HG03558 (cell line): Measurements from ENCODE around the gene GBGT1.
A peak's percentile ranks its signal among the peaks of the same experiment; 100 is the strongest.

ENCODE experiments used
- ATAC-seq: cut with Tn5 transposase; IDR thresholded peaks from one replicate; pipeline ENCODE4 v1.9.1; 2021; ENCODE audit warnings: moderate number of reproducible peaks; ENCODE audit not compliant: unreplicated experiment; ENCODE audit errors: extremely low read depth

The GBGT1 gene

DNA sequence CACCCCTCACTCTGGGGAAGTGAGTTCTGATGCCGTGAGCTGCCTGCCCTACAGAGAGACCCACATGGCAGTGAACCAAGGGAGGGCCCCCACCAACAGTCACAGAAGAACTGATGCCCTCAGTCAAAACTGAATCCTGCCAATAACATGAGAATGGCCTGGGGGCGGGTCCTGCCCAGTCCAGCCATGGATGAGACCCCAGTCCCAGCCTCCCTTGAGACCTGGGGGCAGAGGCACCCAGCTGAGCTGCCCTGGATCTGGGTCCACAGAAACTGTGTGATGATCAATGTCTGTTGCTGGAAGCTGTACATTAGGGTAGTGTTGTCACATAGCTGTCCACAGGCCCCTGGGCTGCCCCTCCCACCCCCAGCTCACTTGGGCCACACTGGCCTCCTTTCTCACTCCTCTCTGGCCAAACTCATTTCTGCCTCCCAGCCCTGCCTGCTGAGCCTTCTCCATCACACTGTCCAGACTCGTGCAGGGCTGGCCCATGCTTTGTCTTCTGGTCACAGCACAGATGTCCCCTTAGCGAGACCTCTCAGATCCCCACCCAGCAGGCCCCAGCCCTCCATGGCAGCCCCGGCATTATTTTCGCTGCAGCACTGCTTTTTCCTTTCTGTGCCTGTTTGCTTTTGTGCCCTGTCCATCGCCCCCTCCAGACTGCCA is 16.8 kb downstream of the GBGT1 start:
- no peak for ATAC-seq

DNA sequence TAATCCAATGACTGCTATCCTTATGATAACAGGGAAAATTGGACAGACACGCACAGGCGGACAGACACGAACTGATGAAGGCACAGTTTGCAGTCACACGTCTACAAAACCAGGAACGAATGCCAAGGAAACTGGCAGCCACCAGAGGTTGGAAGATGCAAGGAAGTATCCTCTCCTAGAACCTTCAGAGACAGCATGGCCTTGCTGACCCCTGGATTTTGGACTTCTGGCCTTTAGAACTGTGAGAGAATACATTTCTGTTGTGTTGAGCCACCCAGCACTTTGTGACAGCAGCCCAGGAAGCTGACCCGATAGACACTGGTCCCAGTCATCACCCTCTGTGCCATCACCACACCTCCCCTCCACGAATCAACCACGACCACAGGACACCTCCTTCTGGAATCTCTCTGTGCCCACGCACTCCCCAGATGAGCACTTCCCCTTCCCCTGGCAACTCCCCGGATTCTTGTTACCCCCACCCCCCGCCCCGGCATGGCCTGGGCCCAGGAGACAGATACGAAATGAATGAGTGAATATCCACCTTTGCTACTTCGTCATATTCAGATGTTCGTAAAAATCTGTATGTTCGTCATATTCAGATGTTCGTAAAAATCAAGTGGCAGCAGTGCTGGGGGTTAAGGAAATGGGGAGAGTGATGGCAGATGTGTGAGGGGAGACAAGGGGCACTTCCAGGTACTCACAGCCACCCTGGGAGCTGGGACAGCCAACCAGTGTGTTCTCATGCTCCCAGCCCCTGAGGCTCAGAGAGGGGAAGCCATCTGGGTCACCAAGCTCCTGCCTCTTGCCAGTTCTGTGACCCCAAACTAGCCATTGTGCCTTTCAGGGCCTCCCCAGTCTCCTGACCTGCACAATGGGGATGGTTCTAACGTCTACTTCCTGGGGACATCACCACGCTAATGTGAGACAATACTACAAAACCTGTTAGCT is 18.5 kb downstream of the GBGT1 start:
- no peak for ATAC-seq

DNA sequence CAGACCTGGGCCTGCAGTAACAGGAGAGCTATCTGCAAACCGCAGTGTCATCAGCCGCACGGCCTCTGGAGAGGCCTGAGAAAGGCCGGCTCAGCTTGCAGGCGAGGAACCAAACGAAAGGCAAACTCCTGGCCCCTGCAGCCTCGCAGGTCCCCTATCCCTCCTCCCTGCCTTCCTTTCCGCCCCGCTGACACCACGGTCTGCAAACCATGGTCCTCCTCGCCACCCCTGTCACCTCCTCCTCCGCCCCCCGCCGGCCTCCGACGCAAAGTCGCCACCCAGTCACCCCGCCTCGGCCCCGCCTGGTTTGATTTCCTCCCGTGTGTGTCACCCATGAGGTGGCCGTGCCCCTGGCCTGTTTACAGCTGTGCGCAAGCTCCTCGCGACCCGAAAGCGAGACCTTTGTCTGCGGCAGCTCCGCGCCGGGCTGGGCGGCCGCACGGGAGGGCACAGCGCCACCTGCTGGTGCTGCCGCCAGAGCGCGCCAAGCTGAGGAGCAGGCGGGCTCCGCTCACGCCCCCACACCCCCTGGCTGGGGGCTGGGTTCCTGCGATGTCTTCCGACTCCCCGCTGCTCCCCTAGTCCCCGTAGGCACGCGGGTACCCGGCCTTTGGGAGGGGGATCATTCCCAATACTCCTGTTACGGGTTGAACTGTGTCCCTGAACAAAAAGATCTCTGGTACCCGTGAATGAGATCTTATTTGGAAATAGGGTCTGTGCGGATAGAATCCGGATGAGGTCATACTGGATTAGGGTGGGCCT is 19.4 kb downstream of the GBGT1 start:
- no peak for ATAC-seq

DNA sequence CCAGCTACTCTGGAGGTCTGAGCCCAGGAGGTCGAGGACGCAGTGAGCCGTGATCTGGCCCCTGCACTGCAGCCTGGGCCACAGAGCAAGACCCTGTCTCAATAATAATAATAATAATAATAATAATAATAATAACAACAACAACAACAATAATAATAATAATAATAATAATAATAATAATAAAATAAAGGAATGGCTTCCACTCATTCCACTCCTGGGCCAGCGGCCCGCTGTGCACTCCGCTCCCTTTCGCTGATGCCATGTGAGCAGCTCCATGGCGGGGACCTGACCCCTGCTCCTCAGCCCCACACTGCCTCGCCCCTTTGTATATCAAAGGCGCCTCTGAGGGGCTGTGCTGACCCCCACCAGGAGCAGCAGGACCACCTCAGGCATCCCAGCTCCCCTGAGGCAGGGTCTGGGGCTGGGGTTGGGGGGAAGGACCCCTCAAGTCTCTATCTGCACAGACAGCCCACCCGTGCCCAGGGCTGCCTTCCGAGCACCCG is 20.0 kb downstream of the GBGT1 start:
- no peak for ATAC-seq

GRCh38 chr9:133142684-133143622 is 20.8 kb downstream of the GBGT1 start:
- no peak for ATAC-seq

DNA sequence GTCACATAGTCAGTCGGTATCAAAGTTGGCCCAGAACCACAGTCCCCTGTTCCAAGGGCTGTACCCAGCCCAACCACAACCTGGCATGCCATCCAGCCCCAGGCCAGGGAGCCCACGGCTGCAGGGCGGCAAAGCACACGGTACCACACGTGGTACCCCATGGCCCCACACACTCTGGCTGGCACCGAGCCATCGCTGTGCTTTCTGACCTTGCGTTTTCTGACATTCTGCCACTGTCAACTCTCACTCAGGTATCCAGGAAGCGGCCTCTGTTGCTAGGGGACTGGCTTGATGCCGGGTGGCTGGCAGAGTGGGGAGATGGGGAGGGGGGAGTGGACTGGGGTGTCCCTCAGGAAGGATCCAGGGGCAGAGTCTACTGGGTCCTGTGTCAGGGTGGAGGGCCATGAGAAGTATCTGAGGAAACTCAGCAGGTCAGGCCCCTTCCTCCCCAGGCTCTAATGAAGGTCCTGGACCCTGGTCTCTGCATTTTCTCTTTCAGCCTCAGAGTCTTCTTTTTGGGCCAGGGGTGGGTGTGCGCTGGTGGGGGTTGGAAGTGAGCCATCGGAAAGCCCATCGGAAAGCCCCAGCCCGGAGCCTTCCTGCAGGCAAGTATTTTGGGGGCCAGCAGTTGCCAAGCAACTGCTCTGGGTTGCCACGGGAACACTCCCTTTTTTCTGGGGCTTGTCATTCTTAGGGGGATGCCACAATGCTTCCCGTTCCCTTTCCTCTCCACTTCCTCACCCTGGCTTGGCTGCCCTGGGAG is 21.7 kb downstream of the GBGT1 start:
- ATAC-seq = no peak

GRCh38 chr9:133140606-133141005 is 23.1 kb downstream of the GBGT1 start:
- no peak for ATAC-seq

- ATAC-seq = no peak
Observed at GRCh38 chr9:133140174-133140505, 23.6 kb downstream of the GBGT1 start.

DNA sequence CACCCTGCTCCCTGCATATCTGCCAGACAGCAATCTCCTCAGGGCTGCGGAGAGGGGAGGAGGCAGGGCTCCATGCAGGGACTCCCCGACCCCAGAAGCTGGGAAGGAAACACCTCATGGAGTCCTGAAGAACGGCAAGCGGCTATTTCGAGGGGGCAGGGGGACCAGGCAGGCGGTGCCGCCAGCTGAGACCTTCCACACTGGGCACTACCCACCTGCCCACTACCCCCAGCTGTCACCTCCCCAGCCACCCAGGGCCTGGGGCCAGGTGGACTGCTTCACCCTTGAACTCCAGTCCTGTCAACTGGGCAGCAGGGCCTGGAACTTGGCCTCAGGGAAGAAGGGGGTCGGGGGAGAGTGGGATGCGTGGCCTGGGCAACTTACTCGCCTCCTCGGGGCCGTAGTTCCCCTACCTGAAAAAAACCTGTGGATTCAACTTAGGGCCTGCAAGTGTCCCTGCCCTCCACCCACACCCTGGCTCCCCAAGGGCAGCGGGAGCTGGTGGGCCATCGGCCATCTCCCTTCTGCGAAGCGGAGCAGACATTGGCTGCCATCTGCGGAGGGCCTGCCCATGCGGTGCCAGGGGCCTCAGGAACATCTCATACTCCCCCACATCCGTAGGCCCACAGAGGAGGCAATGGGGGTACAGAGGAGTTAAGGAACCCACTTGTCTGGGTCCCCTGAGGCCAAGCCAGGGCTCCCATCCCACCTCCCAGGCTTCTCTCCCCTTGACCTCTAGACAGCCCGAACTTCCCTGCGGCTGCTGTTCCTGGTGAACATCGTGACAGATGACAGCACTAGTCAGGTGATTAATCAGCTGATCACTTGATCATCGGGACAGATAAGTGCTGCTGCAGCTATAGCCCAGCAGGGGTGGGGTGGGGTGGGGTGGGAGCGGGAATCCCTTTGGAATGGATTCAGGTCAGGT is 24.2 kb downstream of the GBGT1 start:
- no peak for ATAC-seq

- ATAC-seq = no peak
Observed at GRCh38 chr9:133137451-133138231, 26.1 kb downstream of the GBGT1 start.

DNA sequence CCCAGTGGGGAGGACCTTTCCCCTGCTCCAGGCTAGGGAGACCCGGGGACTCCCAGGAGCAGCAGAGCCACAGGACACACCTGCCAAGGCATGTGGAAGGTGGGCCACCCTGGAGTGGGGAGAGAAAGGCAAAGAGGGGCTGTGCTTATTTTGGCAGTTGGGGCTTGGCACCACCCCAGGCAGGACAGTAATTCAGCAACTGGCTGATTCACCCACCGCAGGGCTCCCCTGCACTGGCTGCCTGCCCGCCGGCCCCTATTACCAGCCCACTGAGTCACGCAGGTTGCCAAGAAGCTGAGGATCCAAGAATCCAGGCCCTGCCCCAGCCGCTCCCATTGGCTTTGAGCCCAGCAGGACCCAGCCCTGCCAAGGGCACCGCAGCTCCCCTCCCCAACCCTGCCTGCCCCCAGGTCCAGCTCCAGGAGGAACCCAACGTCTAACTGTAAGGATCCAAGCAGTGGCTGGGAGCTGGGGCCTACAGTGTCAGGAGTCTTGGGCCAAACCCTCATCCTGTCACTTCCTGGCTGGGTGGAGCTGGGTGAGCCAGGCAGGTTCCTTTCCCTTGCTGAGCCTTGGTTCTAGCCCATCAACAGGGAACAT is 28.5 kb downstream of the GBGT1 start:
- no peak for ATAC-seq

- no peak for ATAC-seq
Observed at GRCh38 chr9:133134388-133135145, 29.1 kb downstream of the GBGT1 start.

GRCh38 chr9:133133681-133134387 is 29.9 kb downstream of the GBGT1 start:
- peak; percentile 71 for ATAC-seq

- no peak for ATAC-seq
Observed at GRCh38 chr9:133132174-133132573, 31.5 kb downstream of the GBGT1 start.

- no peak for ATAC-seq
Observed at GRCh38 chr9:133131506-133131905, 32.2 kb downstream of the GBGT1 start.
